ENCODE results near the gene CTBP1.

Gene CTBP1

GRCh38 chr4:1208266-1208961, 40.5 kb downstream of the CTBP1 start:
- no peak for DNase-seq

- DNase-seq, result no peak
Measured at GRCh38 chr4:1207603-1208265, 41.2 kb downstream of the CTBP1 start.

- DNase-seq, result no peak
Measured at GRCh38 chr4:1207157-1207470, 41.8 kb downstream of the CTBP1 start.

GRCh38 chr4:1206299-1207156, 42.4 kb downstream of the CTBP1 start:
- DNase-seq, result no peak

- no peak for DNase-seq
Measured at GRCh38 chr4:1205586-1206298, 43.2 kb downstream of the CTBP1 start.

- no peak for DNase-seq
Measured at GRCh38 chr4:1204828-1205585, 43.9 kb downstream of the CTBP1 start.

- no peak for DNase-seq
Measured at GRCh38 chr4:1204286-1204827, 44.6 kb downstream of the CTBP1 start.

- no peak for DNase-seq
Measured at GRCh38 chr4:1203026-1203616, 45.8 kb downstream of the CTBP1 start.

- no peak for DNase-seq
Measured at GRCh38 chr4:1202526-1203011, 46.4 kb downstream of the CTBP1 start.

GRCh38 chr4:1201851-1202525, 46.9 kb downstream of the CTBP1 start:
- DNase-seq, result no peak

GRCh38 chr4:1200425-1201035, 48.4 kb downstream of the CTBP1 start:
- no peak for DNase-seq

- DNase-seq, result no peak
Measured at GRCh38 chr4:1199556-1200331, 49.2 kb downstream of the CTBP1 start.

- DNase-seq, result no peak
Measured at GRCh38 chr4:1198098-1198844, 50.7 kb downstream of the CTBP1 start.

- no peak for DNase-seq
Measured at GRCh38 chr4:1196421-1197183, 52.3 kb downstream of the CTBP1 start.

- DNase-seq, result no peak
Measured at GRCh38 chr4:1195891-1196401, 53.0 kb downstream of the CTBP1 start.

GRCh38 chr4:1195109-1195671, 53.7 kb downstream of the CTBP1 start:
- no peak for DNase-seq
